Measurements from ENCODE around the gene HDLBP.

Gene HDLBP, protein sequence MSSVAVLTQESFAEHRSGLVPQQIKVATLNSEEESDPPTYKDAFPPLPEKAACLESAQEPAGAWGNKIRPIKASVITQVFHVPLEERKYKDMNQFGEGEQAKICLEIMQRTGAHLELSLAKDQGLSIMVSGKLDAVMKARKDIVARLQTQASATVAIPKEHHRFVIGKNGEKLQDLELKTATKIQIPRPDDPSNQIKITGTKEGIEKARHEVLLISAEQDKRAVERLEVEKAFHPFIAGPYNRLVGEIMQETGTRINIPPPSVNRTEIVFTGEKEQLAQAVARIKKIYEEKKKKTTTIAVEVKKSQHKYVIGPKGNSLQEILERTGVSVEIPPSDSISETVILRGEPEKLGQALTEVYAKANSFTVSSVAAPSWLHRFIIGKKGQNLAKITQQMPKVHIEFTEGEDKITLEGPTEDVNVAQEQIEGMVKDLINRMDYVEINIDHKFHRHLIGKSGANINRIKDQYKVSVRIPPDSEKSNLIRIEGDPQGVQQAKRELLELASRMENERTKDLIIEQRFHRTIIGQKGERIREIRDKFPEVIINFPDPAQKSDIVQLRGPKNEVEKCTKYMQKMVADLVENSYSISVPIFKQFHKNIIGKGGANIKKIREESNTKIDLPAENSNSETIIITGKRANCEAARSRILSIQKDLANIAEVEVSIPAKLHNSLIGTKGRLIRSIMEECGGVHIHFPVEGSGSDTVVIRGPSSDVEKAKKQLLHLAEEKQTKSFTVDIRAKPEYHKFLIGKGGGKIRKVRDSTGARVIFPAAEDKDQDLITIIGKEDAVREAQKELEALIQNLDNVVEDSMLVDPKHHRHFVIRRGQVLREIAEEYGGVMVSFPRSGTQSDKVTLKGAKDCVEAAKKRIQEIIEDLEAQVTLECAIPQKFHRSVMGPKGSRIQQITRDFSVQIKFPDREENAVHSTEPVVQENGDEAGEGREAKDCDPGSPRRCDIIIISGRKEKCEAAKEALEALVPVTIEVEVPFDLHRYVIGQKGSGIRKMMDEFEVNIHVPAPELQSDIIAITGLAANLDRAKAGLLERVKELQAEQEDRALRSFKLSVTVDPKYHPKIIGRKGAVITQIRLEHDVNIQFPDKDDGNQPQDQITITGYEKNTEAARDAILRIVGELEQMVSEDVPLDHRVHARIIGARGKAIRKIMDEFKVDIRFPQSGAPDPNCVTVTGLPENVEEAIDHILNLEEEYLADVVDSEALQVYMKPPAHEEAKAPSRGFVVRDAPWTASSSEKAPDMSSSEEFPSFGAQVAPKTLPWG (N-terminal part only)

DNA sequence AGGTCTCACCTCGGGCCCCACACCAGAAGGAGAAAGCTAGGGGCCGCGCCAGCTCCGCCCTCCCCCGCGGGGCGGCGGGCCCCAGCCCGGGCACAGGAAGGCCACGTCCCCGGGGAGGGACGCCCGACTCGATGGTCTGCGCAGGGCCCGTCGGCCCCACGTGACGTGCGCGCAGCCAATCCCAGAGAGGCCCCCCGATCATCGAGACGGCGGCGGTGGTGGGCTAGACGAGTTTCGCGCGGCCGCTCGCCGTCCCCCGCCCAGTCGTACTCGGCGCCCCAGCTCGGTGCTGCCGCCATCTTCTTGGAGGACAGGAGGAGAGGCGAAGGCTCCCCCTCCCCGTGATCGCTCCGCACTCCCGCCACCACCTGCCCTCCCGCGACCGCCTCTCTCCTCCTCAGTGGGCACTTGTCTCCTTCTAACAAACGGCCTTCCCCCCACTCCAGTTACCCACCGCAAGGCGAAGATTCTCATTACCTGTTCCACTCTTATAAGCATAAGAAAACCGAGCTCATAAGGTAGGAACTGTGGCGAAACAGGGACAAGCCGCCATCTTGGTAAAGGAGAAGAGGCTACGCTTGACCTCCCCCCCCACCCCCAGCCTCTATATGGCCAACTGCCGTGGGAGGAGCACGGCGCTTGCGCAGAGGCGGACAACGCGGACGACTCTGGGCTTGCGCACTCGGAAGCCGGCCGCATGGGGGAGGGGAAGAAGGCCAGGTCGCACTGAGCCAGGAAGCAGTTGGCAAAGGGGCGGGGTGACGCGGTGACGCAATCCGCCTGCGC, at the start of gene HDLBP:
TSS of gene HDLBP (minus strand) at position 580 of the 786 bp plus-strand sequence. CDS start 48,803 bp downstream, outside the sequence.
- DNase-seq (ENCODE audit: low spot score) = peak; percentile 100

DNA sequence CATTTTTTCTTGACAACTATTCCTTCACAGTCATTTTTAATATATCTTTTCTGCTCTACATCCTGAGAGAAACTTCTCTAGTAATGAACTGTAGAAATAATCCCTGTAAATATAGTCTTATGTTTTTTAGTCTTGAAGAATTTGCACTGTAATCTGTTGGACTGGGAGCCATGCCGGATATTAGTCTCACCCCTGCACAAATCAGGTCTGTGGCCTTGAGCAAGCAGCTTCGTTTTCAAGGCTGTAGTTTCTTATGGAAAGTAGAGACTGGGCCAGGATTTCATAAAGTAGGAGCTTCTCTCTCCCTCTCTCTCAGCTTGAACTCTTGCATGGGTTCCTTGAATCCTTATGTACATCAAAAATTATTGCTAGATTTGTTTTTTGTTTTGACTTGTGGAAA, 49.3 kb upstream of the HDLBP start:
- DNase-seq (ENCODE audit: low spot score) = no peak

DNA sequence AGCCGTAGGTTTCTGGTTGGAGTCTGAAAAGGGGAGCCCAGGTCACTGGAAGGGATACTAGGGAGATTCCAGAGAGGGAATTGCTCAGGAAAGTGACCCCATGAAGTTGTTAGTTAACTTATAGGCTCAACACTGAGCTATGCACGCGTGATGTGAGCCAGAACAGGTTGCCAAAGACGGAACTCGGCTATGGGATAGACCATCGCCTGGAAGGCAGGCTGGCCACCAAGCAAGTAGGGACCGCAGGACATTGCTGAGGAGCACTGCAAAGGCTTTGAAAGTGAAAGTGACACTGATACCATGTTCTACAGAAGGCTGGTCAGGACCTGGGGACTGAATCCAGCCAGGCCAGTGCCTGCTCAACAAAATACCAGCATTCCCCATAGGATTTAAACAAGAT, 48.0 kb upstream of the HDLBP start:
- no peak for DNase-seq (ENCODE audit: low spot score)

DNA sequence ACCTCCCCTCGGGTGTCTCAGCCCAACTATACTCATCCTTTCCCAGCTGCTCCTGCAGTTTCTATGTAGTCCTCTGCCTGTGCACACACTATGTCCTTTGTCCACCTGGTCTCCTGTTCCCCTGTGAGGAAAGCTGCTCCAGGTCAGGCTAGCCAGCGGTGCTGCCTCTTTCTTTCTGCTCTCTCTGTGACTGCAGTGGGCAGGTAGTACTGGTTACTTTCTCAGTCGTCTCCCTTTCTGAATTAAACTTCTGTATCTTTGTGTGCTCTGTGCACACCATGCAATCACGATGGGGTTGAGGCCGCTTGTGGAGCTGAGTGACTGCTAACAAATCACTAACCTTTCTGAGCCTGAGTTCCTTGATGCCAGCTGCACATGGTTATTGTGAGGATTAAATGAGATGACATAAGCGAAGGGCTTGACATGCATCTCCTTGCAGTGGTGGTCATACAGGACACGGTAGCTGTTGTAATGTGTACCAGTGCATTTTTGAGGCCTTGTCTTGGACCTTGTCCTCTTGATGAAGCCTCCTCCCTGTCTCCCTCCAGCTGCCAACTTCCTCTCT, 44.1 kb upstream of the HDLBP start:
- no peak for DNase-seq (ENCODE audit: low spot score)

DNA sequence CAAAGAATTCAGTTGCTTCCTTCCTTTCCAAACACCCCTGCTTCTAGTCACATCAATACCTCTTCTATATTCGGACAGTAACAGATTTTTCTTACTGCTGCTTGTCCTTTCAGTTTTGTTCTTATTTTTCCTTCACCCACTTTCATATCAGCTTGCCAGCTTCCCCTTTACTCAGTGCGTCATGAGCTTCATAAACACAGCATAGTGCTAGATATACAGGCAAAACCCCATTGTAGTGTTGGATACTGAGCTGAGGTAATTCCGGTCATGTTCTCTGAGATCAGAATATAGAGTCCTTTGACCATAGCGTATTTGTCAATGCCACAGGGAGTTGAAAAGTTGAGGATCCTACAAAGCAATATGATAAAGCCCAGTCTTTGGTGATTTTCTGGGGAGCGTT, 43.0 kb upstream of the HDLBP start:
- no peak for DNase-seq (ENCODE audit: low spot score)

DNA sequence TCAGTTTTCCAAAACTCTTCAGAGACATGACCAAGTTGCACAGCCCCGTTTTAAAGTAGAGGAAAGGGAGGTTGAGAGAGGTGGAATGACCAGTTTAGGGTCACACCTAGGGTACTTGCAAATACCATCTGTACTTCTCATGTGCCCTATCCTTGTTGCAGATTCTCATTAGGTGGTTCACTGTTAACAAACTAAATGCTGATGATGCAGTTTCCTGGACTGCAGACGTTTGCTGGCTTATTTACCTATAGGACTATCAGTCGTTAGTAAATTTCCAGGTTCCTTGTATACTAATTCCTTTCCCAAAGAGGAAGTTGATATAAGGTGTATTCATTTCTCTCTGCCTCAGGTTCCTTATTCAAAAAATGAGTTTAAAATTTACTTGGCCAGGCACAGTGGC, 42.1 kb upstream of the HDLBP start:
- DNase-seq (ENCODE audit: low spot score) = no peak

DNA sequence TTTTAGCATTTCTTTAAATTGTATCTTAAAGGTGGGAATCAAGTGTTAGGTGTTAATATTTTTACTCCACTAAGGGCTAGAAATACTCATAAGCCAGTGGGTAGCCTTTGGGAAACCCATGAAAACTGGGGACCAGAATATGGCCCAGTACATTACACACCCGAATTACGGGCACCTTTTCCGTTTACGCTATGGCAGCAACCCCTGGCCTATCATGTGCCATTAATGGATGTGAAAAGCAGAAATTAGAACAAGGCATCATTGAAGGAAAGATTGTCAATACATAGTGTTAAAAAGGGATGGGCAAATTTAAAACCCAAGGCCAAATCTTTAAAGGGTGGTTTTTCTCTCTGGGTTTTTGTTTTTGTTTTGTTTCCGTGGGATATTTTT, 41.4 kb upstream of the HDLBP start:
- no peak for DNase-seq (ENCODE audit: low spot score)

DNA sequence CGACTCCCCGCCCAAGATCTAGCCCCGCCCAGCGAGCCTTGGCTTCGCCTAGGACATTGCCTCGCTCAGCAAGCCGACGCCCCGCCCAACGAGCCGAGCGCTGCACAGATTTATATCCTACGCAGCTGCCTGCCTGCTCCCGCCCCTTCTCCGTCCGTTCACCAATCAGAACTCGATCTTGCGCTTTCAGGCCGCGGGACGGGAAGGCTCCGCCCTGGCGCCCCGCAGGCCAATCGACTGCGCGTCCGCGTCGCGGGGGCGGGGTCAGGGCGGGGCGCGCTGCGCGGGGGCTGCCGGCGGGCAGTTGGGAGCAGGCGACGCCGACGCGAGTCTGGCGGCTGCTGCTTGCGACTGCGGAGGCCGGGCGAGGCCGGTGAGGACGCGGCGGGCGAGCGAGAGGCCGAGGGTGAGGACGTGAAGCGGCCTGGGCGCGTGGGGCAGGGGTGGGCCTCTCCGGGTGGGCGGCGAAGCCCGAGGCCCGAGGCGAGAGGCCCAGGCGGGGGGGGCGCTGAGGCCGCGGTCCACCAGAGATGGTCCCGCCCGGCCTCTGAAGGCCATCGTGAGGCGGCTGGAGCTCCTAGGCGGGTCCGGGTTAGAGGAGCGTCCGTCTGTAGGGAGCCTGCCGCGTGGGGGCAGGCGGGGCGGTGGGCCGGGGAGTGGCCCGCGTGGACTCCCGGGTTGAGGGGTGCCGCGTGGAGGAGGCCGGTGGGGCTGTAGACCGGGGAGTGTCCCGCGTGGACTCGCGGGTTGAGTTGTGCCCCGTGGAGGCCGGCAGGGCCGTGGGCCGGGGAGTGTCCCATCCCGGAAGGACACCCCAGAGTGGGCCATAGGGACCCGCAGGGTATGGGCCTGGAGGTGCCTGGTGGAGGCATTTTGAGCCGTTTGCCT, 40.8 kb upstream of the HDLBP start, which contains the start of gene FARP2:
TSS of gene FARP2 (plus strand) at position 303 of the 888 bp plus-strand sequence. CDS start 16,823 bp downstream, outside the sequence.
- DNase-seq (ENCODE audit: low spot score) = peak; percentile 98

DNA sequence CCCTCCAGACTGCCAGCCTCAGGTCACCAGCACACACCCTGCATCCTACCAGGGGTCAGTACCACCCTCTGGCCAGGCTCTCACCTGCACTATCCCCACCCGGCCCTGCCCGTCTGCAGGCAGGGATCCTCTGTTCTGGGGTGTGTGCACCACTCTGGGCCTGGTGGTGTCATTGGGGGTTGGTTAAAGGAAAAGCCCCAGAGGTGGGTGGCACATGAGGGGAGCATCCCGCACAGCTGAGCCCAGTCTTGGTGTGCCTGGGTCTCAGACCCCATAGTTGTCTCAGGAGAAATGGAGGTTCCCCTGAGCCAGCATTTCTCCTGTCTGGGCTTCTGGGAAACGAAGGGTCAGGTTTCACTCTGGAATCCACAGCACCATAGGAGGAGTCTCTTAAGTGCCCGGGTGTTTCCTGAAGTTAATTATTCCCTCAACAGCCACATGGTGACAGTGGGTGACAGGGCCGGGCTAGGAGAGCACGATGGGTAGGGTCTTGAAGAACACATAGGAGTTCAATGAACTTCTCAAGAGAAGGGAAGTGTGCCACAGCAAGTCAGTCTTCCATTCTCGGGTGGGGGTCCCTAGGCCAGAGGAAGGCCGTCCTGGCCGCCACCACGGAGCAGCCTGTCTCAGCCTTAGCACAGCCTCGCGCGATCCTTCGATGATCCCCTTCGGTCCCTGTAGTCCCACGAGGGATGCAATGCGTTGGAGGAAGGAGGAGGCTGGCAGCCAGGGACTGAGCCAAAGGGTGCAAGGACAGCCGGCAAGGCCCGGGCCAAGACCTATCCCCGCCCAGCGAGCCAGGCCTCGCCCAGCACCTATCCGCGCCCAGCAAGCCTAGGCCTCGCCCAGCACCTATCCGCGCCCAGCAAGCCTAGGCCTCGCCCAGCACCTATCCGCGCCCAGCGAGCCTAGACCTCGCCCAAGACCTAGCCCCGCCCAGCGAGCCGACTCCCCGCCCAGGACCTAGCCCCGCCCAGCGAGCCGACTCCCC, 39.5 kb upstream of the HDLBP start:
- peak; percentile 72 for DNase-seq (ENCODE audit: low spot score)

DNA sequence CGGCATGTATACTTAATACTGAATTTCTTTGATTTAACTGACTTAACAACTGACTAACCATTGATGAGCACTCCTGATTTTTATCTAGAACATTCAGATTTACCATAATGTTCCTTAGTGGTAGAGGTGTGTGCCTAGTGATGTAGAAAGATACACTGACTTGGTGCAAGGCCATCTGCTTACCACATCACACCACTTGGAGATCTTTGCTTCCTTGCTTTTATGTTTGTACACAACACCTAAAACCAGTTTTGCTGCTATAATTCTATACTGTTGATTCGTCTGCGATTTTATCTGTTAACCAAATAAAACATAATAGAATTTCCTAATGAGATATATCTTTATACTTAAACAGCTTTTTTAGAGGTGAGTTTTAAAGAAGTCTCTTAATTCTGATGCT, 36.8 kb upstream of the HDLBP start:
- no peak for DNase-seq (ENCODE audit: low spot score)

DNA sequence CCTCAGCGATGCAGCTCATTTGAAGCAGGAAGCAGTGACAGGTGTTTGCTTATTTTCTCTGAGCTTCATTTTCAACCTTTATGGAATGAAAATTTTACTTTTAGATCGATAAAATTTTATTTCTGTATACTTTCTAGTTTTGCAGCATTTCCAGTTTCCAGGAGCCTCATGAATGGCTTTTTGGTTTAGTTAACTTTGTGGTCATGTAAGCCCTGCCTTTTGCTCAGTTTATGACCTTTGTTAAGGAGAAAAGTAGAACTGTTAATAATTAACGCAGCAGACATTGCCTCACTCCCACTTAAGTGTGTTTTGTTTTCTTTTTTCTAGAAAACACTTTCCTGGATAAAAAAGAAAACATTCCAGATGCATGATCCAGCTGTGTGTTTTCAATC, 36.2 kb upstream of the HDLBP start:
- no peak for DNase-seq (ENCODE audit: low spot score)

DNA sequence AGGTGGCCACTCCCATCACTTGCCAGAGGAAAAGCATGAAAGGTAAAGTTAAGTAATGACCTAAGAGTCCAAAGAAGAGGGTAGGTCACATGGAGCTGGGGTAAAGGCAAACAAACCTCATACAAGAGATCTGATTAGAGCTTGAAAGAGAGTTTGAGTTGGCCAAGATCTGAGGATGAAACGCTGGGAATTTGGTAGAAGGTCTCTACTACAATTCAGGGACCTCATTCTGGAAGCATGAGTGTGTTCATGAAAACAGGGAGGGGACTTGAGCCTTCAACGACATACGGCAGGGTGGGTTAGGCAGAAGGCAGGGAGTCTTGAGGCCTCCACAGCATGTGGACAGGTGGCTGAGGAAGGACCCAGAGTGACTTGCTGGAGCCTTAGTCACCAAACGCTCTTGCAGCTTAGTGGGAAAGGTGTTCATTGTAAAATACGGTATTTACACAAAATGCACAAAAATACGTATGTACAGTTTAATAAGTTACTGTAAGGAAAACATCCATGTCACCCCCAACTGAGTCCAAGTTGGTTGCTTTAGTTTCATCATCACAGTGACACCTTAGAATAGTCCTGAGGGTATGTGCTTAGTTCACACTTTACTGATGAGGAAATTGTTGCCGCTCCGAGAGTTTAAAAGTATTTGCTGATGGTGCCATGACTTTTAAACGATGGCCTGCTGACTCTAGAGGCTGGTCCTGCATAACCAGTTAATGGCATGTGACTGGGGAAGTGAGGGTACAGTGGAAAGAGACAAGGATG, 35.6 kb upstream of the HDLBP start:
- no peak for DNase-seq (ENCODE audit: low spot score)

DNA sequence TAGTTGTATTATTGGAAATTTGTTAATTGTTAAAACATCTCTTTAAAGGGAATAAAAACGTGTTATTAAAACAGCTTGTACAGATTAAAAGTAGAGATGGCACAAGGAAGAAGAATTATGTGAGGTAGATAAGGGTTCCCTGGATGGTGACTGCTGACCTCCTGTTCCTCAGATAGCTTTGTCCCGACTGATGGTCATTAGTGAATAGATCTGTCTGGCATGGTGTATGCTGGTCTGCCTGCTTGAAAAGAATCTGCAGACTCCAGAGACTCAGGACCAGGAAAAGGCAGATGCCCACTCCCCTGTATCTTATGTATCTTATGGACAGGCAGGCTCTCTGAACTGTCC, 35.0 kb upstream of the HDLBP start:
- DNase-seq (ENCODE audit: low spot score) = no peak

DNA sequence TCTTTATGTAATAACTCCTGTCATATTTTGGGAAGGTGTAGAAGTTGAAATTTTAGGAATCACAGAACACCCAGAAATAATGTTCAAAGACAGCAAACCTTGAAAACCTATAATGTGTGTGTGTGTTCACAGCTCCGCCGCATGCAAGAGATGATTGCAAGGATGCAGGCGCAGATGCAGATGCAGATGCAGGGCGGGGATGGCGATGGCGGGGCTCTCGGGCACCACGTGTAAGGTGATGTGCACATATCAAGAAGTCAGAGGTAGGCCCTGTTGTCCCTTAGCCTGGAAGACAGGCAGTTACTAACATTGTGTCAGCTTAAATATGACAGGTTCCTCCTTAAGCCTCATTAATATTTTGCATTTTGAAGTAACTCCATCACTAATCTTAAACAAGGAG, 34.5 kb upstream of the HDLBP start:
- DNase-seq (ENCODE audit: low spot score) = no peak

DNA sequence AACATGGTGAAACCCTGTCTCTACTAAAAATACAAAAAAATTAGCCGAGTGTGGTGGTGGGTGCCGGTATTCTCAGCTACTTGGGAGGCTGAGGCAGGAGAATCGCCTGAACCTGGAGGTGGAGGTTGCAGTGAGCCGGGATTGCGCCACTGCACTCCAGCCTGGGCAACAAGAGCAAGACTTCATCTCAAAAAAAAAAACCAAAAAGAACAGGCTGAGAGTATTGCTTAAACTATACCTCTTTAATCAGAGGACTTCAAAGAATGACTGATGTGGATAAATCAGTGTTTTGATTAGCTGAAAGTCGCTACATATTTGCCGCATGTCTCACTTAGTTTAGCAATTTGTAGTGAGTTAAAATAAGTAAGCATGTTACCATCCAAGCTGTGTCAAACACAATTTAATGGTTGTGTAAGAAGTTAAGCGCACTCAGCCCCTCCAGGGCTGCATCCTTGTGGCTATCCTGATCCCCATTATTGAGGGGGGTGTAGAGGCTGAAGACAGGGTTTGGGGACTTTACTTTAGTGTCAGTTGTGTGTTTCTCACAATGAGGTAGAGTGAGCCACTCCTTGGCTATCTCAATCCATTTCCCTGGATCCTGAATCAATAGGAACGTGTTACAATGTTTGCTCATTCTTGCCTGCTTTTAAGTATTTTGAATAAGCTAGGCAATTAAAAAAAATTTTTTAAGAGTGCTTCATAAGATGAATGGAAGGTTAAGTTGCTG, 29.6 kb upstream of the HDLBP start:
- no peak for DNase-seq (ENCODE audit: low spot score)

DNA sequence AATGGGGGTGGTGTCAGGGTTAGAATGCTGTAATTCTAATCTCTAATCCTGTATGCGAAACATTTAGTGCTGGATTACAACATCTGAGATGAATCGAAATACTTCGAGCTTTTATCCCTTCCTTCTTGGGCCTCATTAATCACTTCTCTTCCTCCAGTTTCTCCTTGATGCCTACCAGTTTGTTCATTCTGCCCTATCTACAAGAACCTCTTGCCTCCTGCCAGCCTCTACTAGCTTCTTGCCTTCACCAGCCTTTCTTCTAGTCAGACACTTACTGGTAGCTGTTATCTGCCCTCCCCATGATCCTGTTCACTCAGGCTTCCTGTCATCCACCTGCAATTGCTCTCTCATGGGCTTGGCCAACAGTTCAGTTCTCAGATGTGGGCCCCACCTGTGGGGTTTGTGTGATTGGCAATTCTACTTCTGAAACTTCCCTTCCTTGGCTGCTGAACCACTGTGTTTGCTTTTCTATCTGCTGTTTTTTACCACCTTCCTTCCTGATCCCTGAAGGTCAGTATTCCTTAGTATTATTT, 25.2 kb upstream of the HDLBP start:
- no peak for DNase-seq (ENCODE audit: low spot score)
